GM11168 (cell line): ENCODE measurements around the gene THAP2.
"Not testable (repeated sequence)": the region's sequence is repeated elsewhere in the genome, so short reads cannot be mapped to it uniquely, and the experiment has no call there.

Experiments used
- in situ Hi-C: fragments of 300-500 bp; cut with MboI; formaldehyde crosslinking; loops from one replicate; pipeline ENCODE4 v1.12.0; 2022; ENCODE audit warnings: low sequenced_read_pairs; ENCODE audit not compliant: unreplicated experiment

THAP2 gene

DNA sequence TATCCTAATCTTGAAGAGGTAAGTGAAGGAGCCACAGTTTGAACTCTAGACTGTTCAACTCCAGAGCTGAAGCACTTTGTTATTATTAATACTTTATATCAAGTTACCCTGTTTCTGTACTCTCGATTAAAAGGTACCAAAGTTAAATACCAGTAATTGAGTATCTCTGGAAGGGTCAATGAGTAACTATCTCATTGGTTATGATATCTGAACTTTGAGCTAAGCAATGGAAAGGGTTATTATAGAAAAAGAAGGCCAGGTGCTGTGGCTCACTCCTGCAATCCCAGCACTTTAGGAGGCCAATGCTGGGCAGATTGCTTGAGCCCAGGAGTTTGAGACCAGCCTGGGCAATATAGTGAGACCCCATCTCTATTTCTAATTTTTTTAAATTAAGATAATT is 31.7 kb downstream of the THAP2 start:
- in situ Hi-C loops, result no loop called here

DNA sequence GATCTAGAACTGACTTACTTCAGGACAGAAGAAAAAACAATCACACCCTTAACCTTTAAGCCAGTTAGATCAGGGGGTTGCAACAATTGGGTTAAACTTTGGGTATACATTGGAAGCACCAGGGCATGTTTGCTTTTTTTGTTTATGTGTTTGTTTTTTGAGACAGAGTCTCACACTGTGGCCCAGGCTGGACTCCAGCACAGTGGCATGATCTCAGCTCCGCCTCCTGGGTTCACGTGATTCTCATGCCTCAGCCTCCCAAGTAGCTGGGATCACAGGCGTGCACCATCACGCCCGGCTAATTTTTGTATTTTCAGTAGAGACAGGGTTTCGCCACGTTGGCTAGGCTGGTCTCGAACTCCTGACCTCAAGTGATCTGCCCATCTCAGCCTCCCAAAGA is 38.1 kb downstream of the THAP2 start:
- in situ Hi-C loops, result not testable (repeated sequence)

DNA sequence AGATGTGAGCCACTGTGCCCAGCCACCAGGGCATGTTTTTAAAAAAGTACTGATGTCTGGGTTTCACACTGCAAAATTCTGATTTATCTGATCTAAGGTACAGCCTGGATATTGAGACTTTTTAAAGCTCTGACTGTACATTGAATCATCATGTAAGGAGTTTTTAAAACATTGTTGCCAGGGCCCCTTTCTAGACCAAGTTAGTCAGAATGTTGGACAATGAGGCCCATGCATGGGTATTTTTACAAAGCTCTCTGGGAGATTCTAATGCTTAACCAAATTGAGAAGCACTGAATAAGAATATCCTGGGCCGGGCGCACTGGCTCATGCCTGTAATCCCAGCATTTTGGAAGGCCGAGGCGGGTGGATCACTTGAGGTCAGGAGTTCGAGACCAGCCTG is 38.5 kb downstream of the THAP2 start:
- in situ Hi-C loops, result no loop called here

DNA sequence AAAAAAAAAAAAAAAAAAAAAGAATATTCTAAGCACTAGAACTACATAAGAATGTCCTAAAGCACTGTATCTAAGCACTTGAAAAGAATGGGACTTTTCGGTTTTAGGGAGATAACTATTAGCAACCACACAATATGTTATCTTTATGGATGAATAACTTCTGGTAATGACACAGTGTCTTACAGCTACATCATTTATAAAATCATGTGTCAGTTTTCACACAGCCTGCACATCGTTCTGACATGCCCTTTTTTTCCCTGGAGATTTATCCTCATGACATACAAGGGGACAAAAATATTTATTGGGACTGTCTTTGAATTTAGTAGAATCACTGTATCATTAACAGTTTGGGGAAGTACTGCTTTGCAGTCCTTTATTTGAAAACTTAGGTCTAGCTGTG is 39.1 kb downstream of the THAP2 start:
- in situ Hi-C loops, result no loop called here

DNA sequence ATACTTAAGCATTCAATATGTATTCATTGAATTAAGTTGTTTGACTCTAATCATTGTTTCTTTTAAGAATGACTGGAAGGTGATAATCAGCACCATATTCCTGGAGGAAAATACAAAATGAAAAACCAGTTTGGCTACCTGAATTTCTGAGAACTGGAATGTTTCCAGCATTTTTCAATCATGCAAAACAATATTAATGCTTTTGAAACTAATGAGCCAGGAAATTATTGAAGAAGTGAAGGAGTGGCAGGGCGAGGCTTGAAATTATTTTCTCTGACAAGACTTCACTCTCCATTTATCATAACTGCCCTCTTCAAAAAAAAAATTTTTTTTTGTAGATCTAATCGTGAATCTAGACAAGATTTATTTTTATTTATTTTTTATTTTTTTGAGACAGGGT is 40.8 kb downstream of the THAP2 start:
- in situ Hi-C loops, result no loop called here

DNA sequence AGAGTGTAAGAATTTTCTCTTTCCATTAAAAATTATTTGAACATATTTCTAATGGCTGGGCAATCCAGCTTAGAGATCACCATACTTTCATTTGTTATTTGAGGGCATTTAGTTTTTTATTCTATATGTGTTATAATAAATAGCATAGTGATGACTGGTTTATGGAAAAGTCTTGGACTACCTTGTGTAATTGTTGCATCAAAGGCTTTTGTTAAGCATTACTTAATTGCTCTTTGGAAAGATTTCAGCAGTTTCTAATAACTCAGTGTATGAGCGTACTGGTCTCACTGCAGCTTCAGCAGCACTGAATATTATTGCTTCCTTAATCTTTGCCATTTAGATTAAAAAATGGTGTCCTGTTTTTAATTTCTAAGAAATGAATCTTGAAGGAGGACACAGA is 44.6 kb downstream of the THAP2 start:
- in situ Hi-C loops, result no loop called here

DNA sequence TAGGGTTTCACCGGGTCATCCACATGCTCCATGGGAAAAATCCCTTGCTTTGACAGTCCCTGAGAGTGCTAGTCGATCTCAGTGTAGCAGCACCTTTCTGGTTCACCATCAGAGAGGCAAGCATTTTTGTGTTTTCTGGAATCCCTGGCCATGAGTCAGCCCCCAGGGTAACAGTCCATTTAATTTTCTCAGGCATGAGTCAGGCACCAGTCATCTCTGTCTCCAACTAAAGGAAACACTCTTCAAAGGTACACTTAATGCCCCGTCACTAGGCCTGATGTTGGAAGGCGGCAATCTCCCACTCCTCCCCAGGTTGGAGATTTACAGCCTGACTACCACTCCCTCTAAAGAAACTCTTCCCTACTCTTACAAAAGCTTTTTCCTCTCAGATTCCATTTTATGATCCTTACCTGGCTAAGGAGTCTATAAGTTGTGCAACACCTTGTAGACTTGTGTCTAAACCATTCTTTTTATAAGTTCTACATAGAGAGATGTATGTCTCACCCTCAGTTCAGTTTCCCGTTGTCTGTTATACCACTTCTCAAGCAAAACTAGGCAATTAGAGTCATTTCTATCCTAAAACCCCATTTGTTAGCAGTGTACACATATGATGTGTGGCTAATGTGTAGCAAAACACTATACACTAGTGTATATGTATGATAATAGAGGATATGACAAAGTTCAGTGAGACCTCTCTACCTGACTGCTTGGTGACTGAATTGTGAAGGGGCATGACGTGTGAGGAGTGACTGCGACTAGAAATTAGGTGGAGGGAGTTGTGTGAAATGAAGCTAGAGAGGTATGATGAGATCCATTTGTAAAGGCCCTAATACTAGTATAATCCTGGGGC is 46.4 kb downstream of the THAP2 start:
- in situ Hi-C loops, result no loop called here

DNA sequence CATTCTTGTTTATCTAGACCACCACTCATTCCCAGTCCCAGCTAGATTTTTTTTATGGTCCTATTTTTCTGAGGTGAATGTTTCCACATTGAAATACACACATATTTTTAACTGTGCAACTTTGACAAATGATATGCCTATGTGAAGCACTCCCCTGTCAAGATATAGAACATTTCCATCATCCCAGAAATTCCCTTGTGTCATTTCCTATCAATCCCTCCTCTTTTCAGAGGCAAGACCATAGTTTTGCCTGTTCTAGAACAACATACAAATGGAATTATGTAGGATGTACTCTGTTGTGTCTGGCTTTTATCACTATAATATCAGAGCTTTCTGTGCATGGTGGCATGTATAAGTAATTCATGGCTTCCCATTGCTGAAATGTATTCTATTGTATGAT is 54.5 kb downstream of the THAP2 start:
- in situ Hi-C loops, result no loop called here

DNA sequence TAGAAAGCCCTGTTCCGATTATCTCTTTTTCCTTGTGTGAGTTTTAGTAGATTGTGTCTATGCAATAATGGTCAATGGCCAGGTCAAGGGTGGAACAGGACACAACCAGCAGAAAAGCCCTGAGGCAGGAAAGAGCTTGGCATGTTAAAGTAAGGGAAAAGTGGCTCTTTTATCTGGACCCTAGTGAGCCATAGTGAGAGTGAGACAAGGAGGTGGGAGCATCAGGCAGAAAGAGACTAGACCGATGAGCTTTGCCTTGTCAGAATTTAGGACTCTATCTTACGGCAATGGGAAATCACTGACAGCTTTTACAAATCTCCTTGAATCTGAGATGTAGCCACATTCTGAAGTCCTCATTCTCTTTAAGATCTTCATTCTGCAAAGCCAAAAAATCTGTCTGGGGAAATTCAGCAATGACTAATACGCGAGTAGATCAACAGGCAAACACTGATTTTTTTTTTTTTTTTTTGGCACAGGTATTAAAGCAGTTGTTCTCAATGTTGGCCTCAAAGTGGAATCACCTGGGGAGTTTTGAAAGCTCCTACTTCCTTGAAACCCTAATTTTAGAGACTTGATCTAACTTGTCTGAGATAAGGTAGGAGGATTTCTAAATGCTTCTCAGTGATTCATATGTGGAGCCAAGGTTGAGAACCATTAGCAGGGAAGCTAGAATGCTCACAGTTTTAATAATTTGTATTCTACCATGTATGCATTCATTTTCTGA is 55.7 kb downstream of the THAP2 start:
- in situ Hi-C loops, result no loop called here

DNA sequence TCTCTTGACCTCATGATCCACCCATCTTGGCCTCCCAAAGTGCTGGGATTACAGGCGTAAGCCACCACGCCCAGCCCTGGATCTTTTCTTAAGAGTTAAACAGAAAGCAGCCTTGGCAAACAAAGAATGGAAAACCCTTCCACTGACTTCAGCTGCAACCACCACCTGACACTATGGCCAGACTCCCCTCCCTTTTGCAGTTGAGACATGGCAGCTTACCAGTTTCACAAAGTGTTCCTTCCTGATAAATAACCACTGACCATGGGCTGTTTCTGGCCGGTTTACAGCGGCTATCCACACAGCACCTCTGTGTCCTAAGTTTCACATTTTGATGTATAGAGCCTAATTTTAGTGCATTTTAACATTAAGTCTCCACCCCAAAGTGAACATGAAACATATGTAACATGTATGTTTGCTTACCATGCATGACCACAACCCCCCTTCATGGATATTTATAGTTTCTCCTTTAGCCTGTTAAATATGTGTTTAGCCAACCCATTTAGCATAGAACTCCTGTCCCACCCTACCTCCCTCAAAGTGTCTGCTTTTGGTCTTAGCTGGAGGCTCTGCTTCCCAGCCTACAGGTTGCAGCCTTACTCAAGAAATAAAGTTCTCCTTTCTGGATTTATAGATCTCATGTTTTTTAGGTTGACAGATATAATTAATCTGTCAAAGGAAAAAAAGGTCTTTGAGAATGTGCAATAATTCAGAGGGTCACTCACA is 57.8 kb downstream of the THAP2 start:
- in situ Hi-C loops, result no loop called here

DNA sequence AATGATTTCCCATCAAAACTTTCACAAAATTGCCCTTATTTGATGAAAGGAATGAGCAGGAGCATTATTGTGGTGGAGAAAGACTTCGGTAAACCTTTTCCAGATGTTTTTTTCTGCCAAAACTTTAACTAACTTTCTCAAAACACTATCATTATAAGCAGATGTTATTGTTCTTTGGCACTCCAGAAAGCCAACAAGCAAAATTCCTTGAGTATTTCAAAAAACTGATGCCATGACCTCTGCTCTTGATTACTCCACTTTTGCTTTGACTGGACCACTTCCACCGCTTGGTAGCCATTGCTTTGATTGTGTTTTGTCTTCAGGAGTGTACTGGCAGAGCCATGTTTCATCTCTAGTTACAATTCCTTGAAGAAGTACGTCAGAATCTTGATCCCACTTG is 60.9 kb downstream of the THAP2 start:
- in situ Hi-C loops, result loop anchor here (25.0 kb wide), 1 partner anchor 313 kb away; no protein-coding TSS in a partner anchor

DNA sequence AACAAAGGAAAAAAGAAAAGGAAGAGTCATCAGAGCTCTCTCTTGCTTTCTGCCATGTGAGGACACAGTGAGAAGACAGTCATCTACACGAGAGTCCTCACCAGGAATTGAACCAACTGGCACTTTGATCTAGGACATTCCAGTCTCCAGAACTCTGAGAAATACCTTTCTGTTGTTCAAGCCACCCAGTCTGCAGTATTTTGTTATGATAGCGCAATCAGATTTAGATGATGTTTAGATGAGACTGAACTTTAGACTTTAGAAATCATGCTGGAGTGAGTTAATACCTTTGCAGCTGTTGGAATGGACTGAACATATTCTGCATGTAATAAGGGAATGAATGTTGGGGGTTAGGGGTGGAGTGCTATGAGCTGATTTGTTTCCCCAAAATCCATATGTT is 62.4 kb downstream of the THAP2 start:
- in situ Hi-C loops, result loop anchor here (25.0 kb wide), 1 partner anchor 314 kb away; no protein-coding TSS in a partner anchor

DNA sequence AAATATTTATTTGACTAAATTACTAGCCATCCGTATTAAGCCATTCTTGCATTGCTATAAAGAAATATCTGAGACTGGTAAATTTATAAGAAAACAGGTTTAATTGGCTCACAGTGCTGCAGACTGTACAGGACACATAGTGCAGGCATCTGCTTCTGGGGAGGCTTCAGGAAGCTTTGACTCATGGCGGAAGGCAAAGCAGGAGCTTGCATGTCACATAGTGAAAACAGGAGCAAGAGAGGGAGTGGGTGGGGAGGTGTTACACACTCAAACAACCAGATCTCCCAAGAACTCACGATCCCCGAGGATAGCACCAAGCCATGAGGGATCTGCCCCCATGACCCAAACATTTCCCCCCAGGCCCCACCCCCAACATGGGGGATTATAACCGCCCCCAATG is 63.9 kb downstream of the THAP2 start:
- in situ Hi-C loops, result loop anchor here (25.0 kb wide), 1 partner anchor 316 kb away; no protein-coding TSS in a partner anchor
